Adrenal gland (tissue), 12 donors: ENCODE results near the gene APLF. TPM values are rescaled to one million over a fixed set of nuclear protein-coding genes. Genes with fewer than 3 reads are reported as not detected.

Source experiments
- DNase-seq, 7 donors: peaks; one replicate each; pipeline ENCODE4 v3.0.0-alpha.2; 2019 to 2020
- H3K27ac ChIP-seq, 5 donors: fragments of 200-600 bp; sonication (generic) in 4 of 5; 1 replicate in 3 of 5; 2 replicates in 2 of 5; pipeline versions ENCODE4 v1.5.1 to v1.8.0; 2016 to 2020; ENCODE audit warnings: mild to moderate bottlenecking in 1 of 5
- H3K27me3 ChIP-seq: fragments of 200-600 bp; 2 replicates; pipeline ENCODE4 v1.8.0; 2021
- H3K36me3 ChIP-seq, 2 donors: fragments of 200-600 bp; replicated peaks in 1 of 2; 1 replicate in 1 of 2; 2 replicates in 1 of 2; pipeline versions ENCODE4 v1.5.1 to v1.8.0; 2018 to 2022
- H3K4me1 ChIP-seq, 2 donors: fragments of 200-600 bp; replicated peaks in 1 of 2; 1 replicate in 1 of 2; 2 replicates in 1 of 2; pipeline versions ENCODE4 v1.5.1 to v1.8.0; 2018 to 2021
- H3K4me3 ChIP-seq, 4 donors: fragments of 200-600 bp; sonication (generic) in 3 of 4; one replicate each; pipeline ENCODE4 v1.5.1; 2016 to 2018
- H3K9me3 ChIP-seq, 3 donors: fragments of 200-600 bp; sonication (generic) in 1 of 3; replicated peaks in 1 of 3; 1 replicate in 2 of 3; 2 replicates in 1 of 3; pipeline versions ENCODE4 v1.5.1 to v1.8.0; 2016 to 2021
- POLR2A ChIP-seq, 2 donors: fragments of 450-650 bp; IDR thresholded peaks; one replicate each; pipeline ENCODE4 v1.6.1; 2017; ENCODE audit warnings: antibody characterized with exemption in 2 of 2, mild to moderate bottlenecking in 2 of 2, moderate library complexity in 1 of 2
- WGBS, 4 donors: extraction: QIAGEN DNeasy Blood & Tissue Kit in 2 of 4; methylation state at CpG; one replicate each; pipeline versions ENCODE4 v1.1.5 to v1.1.7; 2013 to 2017; 5-methylcytosine and 5-hydroxymethylcytosine counted together
- intact Hi-C, 2 donors: fragments of 100-400 bp; cut with DNase I; formaldehyde crosslinking; loops; one replicate each; pipeline versions ENCODE4 v1.14.1 to v1.15.0; 2022 to 2023
- polyA plus RNA-seq, 3 donors: library from polyadenylated mRNA; stranded (reverse); fragments of 200-250 nt in 2 of 3; fragments of 350-450 nt in 1 of 3; fragmentation: Illumina TruSeq in 1 of 3; extraction: RNeasy Lipid Tissue Mini Kit (QIAGEN cat#74804) in 1 of 3; gene quantifications; one replicate each; pipeline ENCODE4 v1.2.3, GENCODE V29; 2013 to 2014
- total RNA-seq, 9 donors: library from RNA; depleted of rRNA in 4 of 9; stranded (reverse); fragments of >200 nt in 4 of 9; fragments of 120-200 nt in 1 of 9; fragmentation: NEBNext Ultra II Directional in 1 of 9; extraction: Animal tissue kit (Norgen Biotek cat#: 25700) in 1 of 9; gene quantifications; one replicate each; pipeline versions ENCODE4 v1.1.0 to v1.2.4, GENCODE V29; 2013 to 2023
- TF ChIP-seq, protein P1 (sequence below), 6 experiments: fragments of 450-650 bp in 4 of 6; fragments of 200-600 bp in 2 of 6; sonication (generic) in 1 of 6; IDR thresholded peaks; 1 replicate in 5 of 6; 2 replicates in 1 of 6; pipeline versions ENCODE4 v1.5.1 to v1.8.0; 2016 to 2021; ENCODE audit warnings: antibody characterized with exemption in 6 of 6, mild to moderate bottlenecking in 2 of 6, moderate library complexity in 1 of 6
- donor health status: healthy with polysubstance abuse.
- donor health status: Bipolar disorder and iron deficiency.
- donor health status: DM: yes; HTN: yes; CAD: no.
- donor health status: DM: no; HTN: no; CAD: no.
- donor health status: DM: no; HTN: no; CAD: no.
- donor health status: DM: yes; HTN: yes; CAD: no.

APLF gene
- total and polyA plus RNA-seq, 12 donors = 1.1 to 6.8 (median 3.6) TPM

- DNase-seq = no peak
- intact Hi-C loops = no loop called here
- Histone ChIP-seq H3K4me1 (no peaks in the 10 kb centered on the region), H3K27ac (no peak overlapping the region), H3K27me3 (no peaks in the 10 kb centered on the region), H3K9me3 (no peaks in the 10 kb centered on the region), H3K36me3 (no peaks in the 10 kb centered on the region), H3K4me3 (no peak overlapping the region)
- TF ChIP-seq, protein P1, sequence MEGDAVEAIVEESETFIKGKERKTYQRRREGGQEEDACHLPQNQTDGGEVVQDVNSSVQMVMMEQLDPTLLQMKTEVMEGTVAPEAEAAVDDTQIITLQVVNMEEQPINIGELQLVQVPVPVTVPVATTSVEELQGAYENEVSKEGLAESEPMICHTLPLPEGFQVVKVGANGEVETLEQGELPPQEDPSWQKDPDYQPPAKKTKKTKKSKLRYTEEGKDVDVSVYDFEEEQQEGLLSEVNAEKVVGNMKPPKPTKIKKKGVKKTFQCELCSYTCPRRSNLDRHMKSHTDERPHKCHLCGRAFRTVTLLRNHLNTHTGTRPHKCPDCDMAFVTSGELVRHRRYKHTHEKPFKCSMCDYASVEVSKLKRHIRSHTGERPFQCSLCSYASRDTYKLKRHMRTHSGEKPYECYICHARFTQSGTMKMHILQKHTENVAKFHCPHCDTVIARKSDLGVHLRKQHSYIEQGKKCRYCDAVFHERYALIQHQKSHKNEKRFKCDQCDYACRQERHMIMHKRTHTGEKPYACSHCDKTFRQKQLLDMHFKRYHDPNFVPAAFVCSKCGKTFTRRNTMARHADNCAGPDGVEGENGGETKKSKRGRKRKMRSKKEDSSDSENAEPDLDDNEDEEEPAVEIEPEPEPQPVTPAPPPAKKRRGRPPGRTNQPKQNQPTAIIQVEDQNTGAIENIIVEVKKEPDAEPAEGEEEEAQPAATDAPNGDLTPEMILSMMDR (IDR thresholded peaks at IDR 0.05) = no peak
- no peak for TF ChIP-seq POLR2A (IDR thresholded peaks at IDR 0.05)
Observed at GRCh38 chr2:68475110-68475509, 7.7 kb downstream of the APLF start.

DNA sequence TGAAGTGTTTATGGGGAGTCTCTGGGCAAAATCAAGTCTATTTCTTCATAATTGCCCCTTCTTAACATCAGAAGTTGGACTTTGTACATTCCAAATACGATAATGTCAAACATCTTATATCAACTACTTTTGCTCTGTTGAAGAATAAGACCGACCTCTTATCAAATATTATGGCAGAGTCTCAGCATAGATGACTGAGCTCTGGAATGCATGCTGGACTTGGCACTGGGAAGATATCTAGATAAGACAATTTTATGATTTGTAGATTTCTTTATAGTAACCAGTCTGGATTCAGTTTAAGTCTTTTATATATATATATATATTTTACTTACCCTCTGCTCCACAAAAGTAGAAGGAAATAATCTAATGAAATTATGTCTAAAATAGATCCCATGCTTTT is 8.2 kb downstream of the APLF start:
- WGBS, 4 donors = 46 to 70% (median 56%) methylated on average over 2 of the region's 2 CpGs
- intact Hi-C loops = no loop called here

DNA sequence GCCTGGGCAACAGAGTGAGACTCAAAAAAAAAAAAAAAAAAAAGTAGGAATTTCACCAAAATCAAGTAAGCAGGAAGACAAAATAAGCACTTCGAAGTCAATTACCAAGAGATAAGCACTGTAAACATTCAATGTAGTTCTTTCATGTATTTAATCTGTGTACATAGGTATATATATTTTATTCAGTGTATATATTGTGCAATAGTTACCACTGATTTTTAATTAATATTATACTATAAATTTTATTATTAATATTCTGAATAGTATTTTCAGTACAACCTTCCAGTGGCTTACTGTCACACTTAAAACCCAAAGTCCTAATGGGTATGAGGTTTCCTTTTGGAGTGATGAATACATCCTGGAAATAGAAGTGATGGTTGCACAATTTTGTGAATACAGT is 9.1 kb downstream of the APLF start:
- Histone ChIP-seq H3K27me3 (no peaks in the 10 kb centered on the region), H3K4me3 (no peak overlapping the region), H3K9me3 (no peaks in the 10 kb centered on the region), H3K27ac (no peak overlapping the region), H3K36me3 (no peaks in the 10 kb centered on the region), H3K4me1 (no peaks in the 10 kb centered on the region)
- intact Hi-C loops = no loop called here
- no peak for DNase-seq
- no peak for TF ChIP-seq POLR2A (IDR thresholded peaks at IDR 0.05)
- 91 to 100% (median 94%) methylated on average over 1 of the region's 1 CpG for WGBS, 4 donors

More for the DNA sequence above, 8.2 kb downstream of the APLF start:
- no peak for TF ChIP-seq POLR2A (IDR thresholded peaks at IDR 0.05)
- TF ChIP-seq, protein P1 (IDR thresholded peaks at IDR 0.05) = no peak
- no peak for DNase-seq
- Histone ChIP-seq H3K27me3 (no peaks in the 10 kb centered on the region), H3K4me3 (no peak overlapping the region), H3K4me1 (no peaks in the 10 kb centered on the region), H3K9me3 (no peaks in the 10 kb centered on the region), H3K36me3 (no peaks in the 10 kb centered on the region), H3K27ac (no peak overlapping the region)

GRCh38 chr2:68478688-68479087 is 11.3 kb downstream of the APLF start:
- H3K27me3 ChIP-seq = no peaks in the 10 kb centered on the region
- no peak for DNase-seq
- 91 to 96% (median 94%) methylated on average over 1 of the region's 1 CpG; no CpG with 5 or more reads in 1 of the 4 donors for WGBS, 4 donors
- H3K27ac ChIP-seq = no peak overlapping the region
- H3K4me3 ChIP-seq = no peak overlapping the region
- no peaks in the 10 kb centered on the region for H3K36me3 ChIP-seq
- no peak for TF ChIP-seq POLR2A (IDR thresholded peaks at IDR 0.05)
- TF ChIP-seq, protein P1 (IDR thresholded peaks at IDR 0.05) = no peak
- intact Hi-C loops = no loop called here
- no peaks in the 10 kb centered on the region for H3K4me1 ChIP-seq
- no peaks in the 10 kb centered on the region for H3K9me3 ChIP-seq

GRCh38 chr2:68482296-68482820 is 15.0 kb downstream of the APLF start:
- Histone ChIP-seq H3K36me3 (no peaks in the 10 kb centered on the region), H3K27ac (no peak overlapping the region), H3K27me3 (no peaks in the 10 kb centered on the region), H3K4me1 (no peaks in the 10 kb centered on the region), H3K9me3 (no peaks in the 10 kb centered on the region), H3K4me3 (no peak overlapping the region)
- TF ChIP-seq POLR2A (IDR thresholded peaks at IDR 0.05) = no peak
- TF ChIP-seq, protein P1 (IDR thresholded peaks at IDR 0.05) = no peak
- DNase-seq = no peak
- intact Hi-C loops = loop anchor here (10.0 kb wide), 2 partner anchors 112 to 442 kb away; no protein-coding TSS in a partner anchor
- WGBS, 4 donors = 70 to 86% (median 79%) methylated on average over 1 to 2 of the region's 2 CpGs
